ENCODE results near the gene SAFB2.

DNA sequence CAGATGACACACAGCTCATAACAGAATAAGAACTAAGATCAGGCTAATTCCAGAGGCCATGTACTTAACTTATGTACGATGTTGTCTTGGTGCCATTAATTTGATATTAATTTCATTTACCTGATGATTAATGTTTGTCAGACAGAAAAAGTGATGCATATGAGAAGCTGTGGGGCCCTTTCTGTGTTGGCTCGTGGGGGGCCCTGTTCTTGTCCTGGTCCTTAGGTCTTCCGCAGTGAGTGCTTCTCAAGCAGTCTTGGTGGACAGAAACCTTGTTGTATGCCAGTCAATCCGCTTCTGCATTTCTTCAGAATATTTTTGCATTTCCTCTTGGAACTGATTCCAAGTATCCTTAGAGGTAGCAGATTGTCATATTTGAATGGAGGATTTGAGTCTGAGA, 20.5 kb upstream of the SAFB2 start:
- TF ChIP-seq, protein P1, sequence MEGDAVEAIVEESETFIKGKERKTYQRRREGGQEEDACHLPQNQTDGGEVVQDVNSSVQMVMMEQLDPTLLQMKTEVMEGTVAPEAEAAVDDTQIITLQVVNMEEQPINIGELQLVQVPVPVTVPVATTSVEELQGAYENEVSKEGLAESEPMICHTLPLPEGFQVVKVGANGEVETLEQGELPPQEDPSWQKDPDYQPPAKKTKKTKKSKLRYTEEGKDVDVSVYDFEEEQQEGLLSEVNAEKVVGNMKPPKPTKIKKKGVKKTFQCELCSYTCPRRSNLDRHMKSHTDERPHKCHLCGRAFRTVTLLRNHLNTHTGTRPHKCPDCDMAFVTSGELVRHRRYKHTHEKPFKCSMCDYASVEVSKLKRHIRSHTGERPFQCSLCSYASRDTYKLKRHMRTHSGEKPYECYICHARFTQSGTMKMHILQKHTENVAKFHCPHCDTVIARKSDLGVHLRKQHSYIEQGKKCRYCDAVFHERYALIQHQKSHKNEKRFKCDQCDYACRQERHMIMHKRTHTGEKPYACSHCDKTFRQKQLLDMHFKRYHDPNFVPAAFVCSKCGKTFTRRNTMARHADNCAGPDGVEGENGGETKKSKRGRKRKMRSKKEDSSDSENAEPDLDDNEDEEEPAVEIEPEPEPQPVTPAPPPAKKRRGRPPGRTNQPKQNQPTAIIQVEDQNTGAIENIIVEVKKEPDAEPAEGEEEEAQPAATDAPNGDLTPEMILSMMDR (IDR thresholded peaks at IDR 0.05), result no peak
- TF ChIP-seq EZH2phosphoT487 (IDR thresholded peaks at IDR 0.05), result no peak
